NB4 (cell line): ENCODE data around the gene APIP.

Experiments used
- CTCF ChIP-seq: IDR thresholded peaks from one replicate; pipeline ENCODE4 v1.5.1; 2012; ENCODE audit warnings: low read depth, low read length
- MYC ChIP-seq: IDR thresholded peaks from 2 replicates; pipeline ENCODE4 v1.6.1; 2011; ENCODE audit warnings: low read depth, low read length
- POLR2A ChIP-seq: IDR thresholded peaks from 2 replicates; pipeline ENCODE4 v1.6.1; 2011; ENCODE audit warnings: mild to moderate bottlenecking; ENCODE audit not compliant: insufficient read length; ENCODE audit errors: extremely low read depth
- TF ChIP-seq, protein P1 (sequence below): IDR thresholded peaks from 2 replicates; pipeline ENCODE4 v1.6.1; 2011; ENCODE audit warnings: low read depth, low read length

- no peak for TF ChIP-seq CTCF
- TF ChIP-seq, protein P1, sequence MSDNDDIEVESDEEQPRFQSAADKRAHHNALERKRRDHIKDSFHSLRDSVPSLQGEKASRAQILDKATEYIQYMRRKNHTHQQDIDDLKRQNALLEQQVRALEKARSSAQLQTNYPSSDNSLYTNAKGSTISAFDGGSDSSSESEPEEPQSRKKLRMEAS, result no peak
- no peak for TF ChIP-seq POLR2A
- TF ChIP-seq MYC, result no peak
These were observed 6.8 kb downstream of the APIP start for GRCh38 chr11:34909415-34909814.
